ENCODE results near the gene ARMC9. TPM values are rescaled to one million over a fixed set of nuclear protein-coding genes. Genes with fewer than 3 reads are reported as not detected.

ARMC9 gene
- total and polyA plus RNA-seq, 4 donors = 20.5 to 51.6 (median 38.6) TPM

DNA sequence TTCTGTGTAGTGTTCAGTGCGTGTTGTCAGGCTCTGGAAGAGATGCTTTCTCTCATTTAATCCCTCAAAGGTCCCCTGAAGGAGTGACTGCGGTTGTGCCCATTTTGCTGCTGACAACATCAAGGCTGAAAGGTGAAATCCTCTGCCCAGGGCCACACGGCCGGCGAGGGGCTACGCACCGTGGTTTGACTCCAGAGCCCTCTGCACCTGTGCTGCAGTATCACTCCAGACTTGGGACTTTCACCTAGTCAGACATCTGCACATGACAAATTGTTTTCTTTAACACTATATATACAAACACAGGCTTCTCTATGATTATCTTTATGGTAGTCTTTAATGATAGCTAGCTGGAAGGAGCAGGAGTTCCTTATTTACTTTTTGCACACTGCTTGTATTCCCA lies 90.2 kb downstream of the ARMC9 start:
- no peak overlapping the region for H3K4me3 ChIP-seq
- peaks cover 0 to 8% (median 5%) of the 10 kb centered on the region in 4 donors for H3K36me3 ChIP-seq (ENCODE audit: control insufficient read depth in 4 of 4, insufficient read depth in 4 of 4, low read length in 4 of 4)
- TF ChIP-seq, protein P1, sequence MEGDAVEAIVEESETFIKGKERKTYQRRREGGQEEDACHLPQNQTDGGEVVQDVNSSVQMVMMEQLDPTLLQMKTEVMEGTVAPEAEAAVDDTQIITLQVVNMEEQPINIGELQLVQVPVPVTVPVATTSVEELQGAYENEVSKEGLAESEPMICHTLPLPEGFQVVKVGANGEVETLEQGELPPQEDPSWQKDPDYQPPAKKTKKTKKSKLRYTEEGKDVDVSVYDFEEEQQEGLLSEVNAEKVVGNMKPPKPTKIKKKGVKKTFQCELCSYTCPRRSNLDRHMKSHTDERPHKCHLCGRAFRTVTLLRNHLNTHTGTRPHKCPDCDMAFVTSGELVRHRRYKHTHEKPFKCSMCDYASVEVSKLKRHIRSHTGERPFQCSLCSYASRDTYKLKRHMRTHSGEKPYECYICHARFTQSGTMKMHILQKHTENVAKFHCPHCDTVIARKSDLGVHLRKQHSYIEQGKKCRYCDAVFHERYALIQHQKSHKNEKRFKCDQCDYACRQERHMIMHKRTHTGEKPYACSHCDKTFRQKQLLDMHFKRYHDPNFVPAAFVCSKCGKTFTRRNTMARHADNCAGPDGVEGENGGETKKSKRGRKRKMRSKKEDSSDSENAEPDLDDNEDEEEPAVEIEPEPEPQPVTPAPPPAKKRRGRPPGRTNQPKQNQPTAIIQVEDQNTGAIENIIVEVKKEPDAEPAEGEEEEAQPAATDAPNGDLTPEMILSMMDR (IDR thresholded peaks at IDR 0.05; ENCODE audit: control extremely low read depth, extremely low read depth) = no peak
- H3K4me1 ChIP-seq (ENCODE audit: control insufficient read depth in 5 of 5, insufficient read depth in 5 of 5, low read length in 5 of 5) = peaks cover 0 to 6% (median 0%) of the 10 kb centered on the region in 5 donors
- H3K27me3 ChIP-seq (ENCODE audit: control insufficient read depth in 3 of 3, insufficient read depth in 3 of 3, low read length in 2 of 3) = no peaks in the 10 kb centered on the region
- 95 to 96% methylated on average over 7 of the region's 7 CpGs for WGBS, 2 donors
- H3K9ac ChIP-seq (ENCODE audit: insufficient read depth in 1 of 2, low read length in 2 of 2) = no peak overlapping the region
- DNase-seq (no peak), ATAC-seq (ENCODE audit: insufficient read depth, low FRiP score) (no peak)
- H3K9me3 ChIP-seq (ENCODE audit: control insufficient read depth in 4 of 4, insufficient read depth in 3 of 4, low read length in 3 of 4) = peaks cover 0 to 2% (median 0%) of the 10 kb centered on the region in 4 donors
- no peak overlapping the region for H3K27ac ChIP-seq (ENCODE audit: low read depth in 1 of 2, low read length in 1 of 2)

GRCh38 chr2:231290321-231291015 lies 92.0 kb downstream of the ARMC9 start:
- no peak overlapping the region for H3K27ac ChIP-seq (ENCODE audit: low read depth in 1 of 2, low read length in 1 of 2)
- TF ChIP-seq, protein P1 (IDR thresholded peaks at IDR 0.05; ENCODE audit: control extremely low read depth, extremely low read depth) = no peak
- peaks cover 0 to 10% (median 4%) of the 10 kb centered on the region in 4 donors for H3K36me3 ChIP-seq (ENCODE audit: control insufficient read depth in 4 of 4, insufficient read depth in 4 of 4, low read length in 4 of 4)
- H3K9me3 ChIP-seq (ENCODE audit: control insufficient read depth in 4 of 4, insufficient read depth in 3 of 4, low read length in 3 of 4) = peaks cover 0 to 2% (median 0%) of the 10 kb centered on the region in 4 donors
- H3K4me3 ChIP-seq = no peak overlapping the region
- peaks cover 0 to 6% (median 0%) of the 10 kb centered on the region in 5 donors for H3K4me1 ChIP-seq (ENCODE audit: control insufficient read depth in 5 of 5, insufficient read depth in 5 of 5, low read length in 5 of 5)
- no peaks in the 10 kb centered on the region for H3K27me3 ChIP-seq (ENCODE audit: control insufficient read depth in 3 of 3, insufficient read depth in 3 of 3, low read length in 2 of 3)
- DNase-seq = peak in 2 of 3 donors; percentile 9 to 15
- ATAC-seq (ENCODE audit: insufficient read depth, low FRiP score) = no peak
- WGBS, 2 donors = 20 to 34% methylated on average over 2 of the region's 2 CpGs
- H3K9ac ChIP-seq (ENCODE audit: insufficient read depth in 1 of 2, low read length in 2 of 2) = no peak overlapping the region

GRCh38 chr2:231292472-231293134 lies 94.2 kb downstream of the ARMC9 start:
- 86 to 91% methylated on average over 8 of the region's 8 CpGs for WGBS, 2 donors
- peak overlapping the region in 1 of 2 donors; percentile 45 for H3K27ac ChIP-seq (ENCODE audit: low read depth in 1 of 2, low read length in 1 of 2)
- H3K9me3 ChIP-seq (ENCODE audit: control insufficient read depth in 4 of 4, insufficient read depth in 3 of 4, low read length in 3 of 4) = no peaks in the 10 kb centered on the region
- ATAC-seq (ENCODE audit: insufficient read depth, low FRiP score) (no peak), DNase-seq (no peak)
- H3K4me1 ChIP-seq (ENCODE audit: control insufficient read depth in 5 of 5, insufficient read depth in 5 of 5, low read length in 5 of 5) = peaks cover 0 to 6% (median 0%) of the 10 kb centered on the region in 5 donors
- TF ChIP-seq, protein P1 (IDR thresholded peaks at IDR 0.05; ENCODE audit: control extremely low read depth, extremely low read depth) = no peak
- peaks cover 0 to 7% (median 3%) of the 10 kb centered on the region in 4 donors for H3K36me3 ChIP-seq (ENCODE audit: control insufficient read depth in 4 of 4, insufficient read depth in 4 of 4, low read length in 4 of 4)
- no peak overlapping the region for H3K4me3 ChIP-seq
- H3K27me3 ChIP-seq (ENCODE audit: control insufficient read depth in 3 of 3, insufficient read depth in 3 of 3, low read length in 2 of 3) = no peaks in the 10 kb centered on the region
- no peak overlapping the region for H3K9ac ChIP-seq (ENCODE audit: insufficient read depth in 1 of 2, low read length in 2 of 2)

Data from lung (tissue), 12 donors.